ENCODE measurements around the gene LZTS2.
A peak's percentile ranks its signal among the peaks of the same experiment; 100 is the strongest.

LZTS2 gene

DNA sequence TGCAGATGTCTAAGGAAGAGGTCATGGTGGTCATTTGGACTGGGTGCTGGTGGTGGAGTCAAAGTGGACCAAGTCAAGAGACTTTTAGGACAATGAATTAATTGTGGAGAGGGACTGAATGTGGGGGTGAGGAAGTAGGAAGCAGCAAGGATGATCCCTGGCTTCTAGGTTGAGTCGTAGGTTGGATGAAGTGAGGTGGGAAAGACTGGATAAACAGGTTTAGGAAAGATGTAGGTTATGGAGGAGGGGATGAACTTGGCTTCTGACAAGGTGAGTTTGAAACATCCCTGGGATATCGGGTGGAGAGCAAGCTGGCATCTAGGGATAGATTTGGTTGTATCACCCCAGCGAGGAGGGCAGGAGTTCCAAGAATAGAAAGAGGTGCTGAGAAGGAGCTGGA, 22.7 kb upstream of the LZTS2 start:
- DNase-seq = no peak
- in situ Hi-C loops (cut with HindIII; ENCODE audit: low pct_ligation_motif_present, low pct_unique_long_range_greater_than_20kb, low sequenced_read_pairs) = no loop called here

- no peak for DNase-seq
- in situ Hi-C loops (cut with HindIII; ENCODE audit: low pct_ligation_motif_present, low pct_unique_long_range_greater_than_20kb, low sequenced_read_pairs) = no loop called here
Observed at GRCh38 chr10:100977436-100977835, 22.2 kb upstream of the LZTS2 start.

GRCh38 chr10:100978121-100978900, 21.3 kb upstream of the LZTS2 start:
- DNase-seq = no peak
- in situ Hi-C loops (cut with HindIII; ENCODE audit: low pct_ligation_motif_present, low pct_unique_long_range_greater_than_20kb, low sequenced_read_pairs) = no loop called here

- DNase-seq = no peak
- in situ Hi-C loops (cut with HindIII; ENCODE audit: low pct_ligation_motif_present, low pct_unique_long_range_greater_than_20kb, low sequenced_read_pairs) = no loop called here
Observed at GRCh38 chr10:100978901-100979195, 20.8 kb upstream of the LZTS2 start.

DNA sequence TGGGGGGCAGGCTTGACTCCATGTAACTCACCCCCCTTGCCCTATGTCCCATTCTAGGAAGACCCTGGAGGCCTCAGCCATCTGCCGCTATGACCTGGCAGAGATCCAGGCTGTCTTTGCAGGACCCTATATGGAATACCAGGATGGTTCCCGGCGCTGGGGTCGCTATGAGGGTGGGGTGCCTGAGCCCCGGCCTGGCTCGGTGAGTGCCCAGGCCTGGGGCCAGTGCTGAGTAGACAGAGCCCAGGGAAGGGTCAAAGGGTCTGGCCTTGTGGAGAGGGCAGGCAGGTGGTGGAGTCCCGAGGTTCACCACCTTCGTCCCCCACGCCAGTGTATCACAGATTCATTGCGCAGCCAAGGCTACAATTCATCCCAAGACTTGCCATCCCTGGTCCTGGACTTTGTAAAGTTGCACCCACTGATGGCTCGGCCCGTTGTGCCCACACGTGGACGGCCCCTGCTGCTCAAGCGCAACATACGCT, 19.8 kb upstream of the LZTS2 start:
- in situ Hi-C loops (cut with HindIII; ENCODE audit: low pct_ligation_motif_present, low pct_unique_long_range_greater_than_20kb, low sequenced_read_pairs) = no loop called here
- no peak for DNase-seq

- DNase-seq = no peak
- in situ Hi-C loops (cut with HindIII; ENCODE audit: low pct_ligation_motif_present, low pct_unique_long_range_greater_than_20kb, low sequenced_read_pairs) = no loop called here
Observed at GRCh38 chr10:100980311-100980710, 19.3 kb upstream of the LZTS2 start.

- in situ Hi-C loops (cut with HindIII; ENCODE audit: low pct_ligation_motif_present, low pct_unique_long_range_greater_than_20kb, low sequenced_read_pairs) = no loop called here
- DNase-seq = no peak
Observed at GRCh38 chr10:100980711-100981110, 18.9 kb upstream of the LZTS2 start.

DNA sequence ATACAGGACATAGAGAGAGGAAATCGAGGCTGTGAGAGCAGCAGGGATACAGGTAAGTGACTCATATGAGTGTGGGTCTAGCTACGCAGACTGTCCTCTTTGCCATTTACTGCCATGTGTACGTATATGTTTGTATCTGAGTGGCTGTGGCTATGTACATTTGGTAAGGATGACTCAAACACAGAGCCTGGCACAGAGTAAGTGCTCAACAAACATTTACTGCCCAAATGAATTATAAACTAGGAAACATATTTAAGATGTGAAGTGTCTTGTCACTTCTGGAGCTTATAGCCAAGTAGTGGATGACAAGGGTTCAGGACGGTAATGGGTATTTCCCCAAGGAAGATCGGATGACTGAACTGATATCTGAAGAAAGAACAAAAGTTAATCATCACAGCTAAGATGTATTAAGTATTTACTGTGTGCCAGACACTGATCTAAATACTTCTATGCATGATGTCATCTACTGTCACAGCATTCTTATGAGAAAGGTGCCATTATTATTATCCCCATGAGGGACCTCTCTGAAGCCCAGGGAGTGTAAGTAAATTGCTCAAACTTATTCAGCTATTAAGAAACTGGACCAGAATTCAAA, 18.3 kb upstream of the LZTS2 start:
- no peak for DNase-seq

GRCh38 chr10:100982916-100983830, 16.4 kb upstream of the LZTS2 start:
- DNase-seq = no peak
- in situ Hi-C loops (cut with HindIII; ENCODE audit: low pct_ligation_motif_present, low pct_unique_long_range_greater_than_20kb, low sequenced_read_pairs) = no loop called here

More for the DNA sequence above, 18.3 kb upstream of the LZTS2 start:
- in situ Hi-C loops (cut with HindIII; ENCODE audit: low pct_ligation_motif_present, low pct_unique_long_range_greater_than_20kb, low sequenced_read_pairs) = no loop called here

- in situ Hi-C loops (cut with HindIII; ENCODE audit: low pct_ligation_motif_present, low pct_unique_long_range_greater_than_20kb, low sequenced_read_pairs) = no loop called here
- DNase-seq = no peak
Observed at GRCh38 chr10:100983868-100984671, 15.5 kb upstream of the LZTS2 start.

- in situ Hi-C loops (cut with HindIII; ENCODE audit: low pct_ligation_motif_present, low pct_unique_long_range_greater_than_20kb, low sequenced_read_pairs) = no loop called here
Observed at GRCh38 chr10:100984672-100985177, 14.9 kb upstream of the LZTS2 start.

GRCh38 chr10:100985336-100985735, 14.3 kb upstream of the LZTS2 start:
- no peak for DNase-seq
- in situ Hi-C loops (cut with HindIII; ENCODE audit: low pct_ligation_motif_present, low pct_unique_long_range_greater_than_20kb, low sequenced_read_pairs) = no loop called here

More at GRCh38 chr10:100984672-100985177, 14.9 kb upstream of the LZTS2 start:
- no peak for DNase-seq

DNA sequence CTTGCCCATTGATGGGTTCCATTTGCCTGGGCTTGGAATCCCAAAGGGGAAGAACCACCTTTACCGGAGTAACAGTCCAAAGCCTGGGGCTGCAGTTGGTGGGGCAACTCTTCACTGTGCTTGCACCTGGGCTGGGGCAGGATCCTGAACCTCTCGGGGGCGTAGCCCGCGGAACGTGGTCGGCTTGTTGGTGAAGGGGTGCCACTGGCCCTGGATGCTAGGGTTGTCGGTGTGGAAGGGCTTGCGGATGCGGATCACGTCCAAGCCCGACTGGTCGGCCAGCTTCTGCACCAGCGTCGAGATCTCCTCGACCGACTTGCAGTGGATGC, 13.0 kb upstream of the LZTS2 start:
- in situ Hi-C loops (cut with HindIII; ENCODE audit: low pct_ligation_motif_present, low pct_unique_long_range_greater_than_20kb, low sequenced_read_pairs) = no loop called here
- DNase-seq = no peak

DNA sequence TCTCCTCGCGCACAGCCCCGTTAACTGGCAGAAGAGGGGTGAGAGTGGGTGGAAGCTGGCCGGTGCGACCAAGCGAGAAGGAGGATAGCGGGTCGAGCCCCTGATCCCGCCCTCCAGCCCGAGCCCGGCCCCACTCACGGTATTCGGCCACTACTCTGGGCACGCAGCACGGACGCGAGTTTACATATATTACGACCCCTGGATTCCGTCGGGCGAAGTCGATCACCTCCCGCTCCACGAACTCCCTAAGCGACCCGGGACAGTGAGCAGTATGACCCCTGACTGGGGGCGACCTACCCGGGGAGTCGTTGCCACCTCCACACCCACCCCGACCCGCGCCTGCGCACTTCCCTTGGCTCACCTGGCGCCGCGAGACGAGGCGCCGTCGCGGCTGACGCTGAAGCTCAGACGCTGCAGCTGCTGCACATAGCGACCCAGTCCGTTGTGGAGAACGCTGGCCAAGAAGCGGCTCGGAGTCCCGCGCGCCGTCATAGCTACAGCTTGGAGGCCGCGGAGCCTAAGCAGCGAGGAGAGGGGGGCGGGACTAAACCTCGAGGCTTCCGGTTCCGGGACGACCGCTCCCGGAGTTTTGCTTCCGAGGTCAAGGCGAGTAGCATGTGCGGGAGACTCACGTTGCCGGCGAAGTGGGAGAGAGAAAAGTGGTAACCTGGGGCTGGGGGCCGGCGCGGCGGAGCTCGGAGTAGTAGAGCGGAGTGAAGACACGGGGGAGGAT, 12.5 kb upstream of the LZTS2 start, which contains the start of the genes MRPL43 and TWNK:
Gene MRPL43 (minus strand): TSS at position 546 of the 733 bp plus-strand sequence. CDS start 54 bp downstream, at position 492.
Gene TWNK (plus strand): TSS at position 592 of the 733 bp plus-strand sequence. CDS start 668 bp downstream, outside the sequence.
- peak; percentile 84 for DNase-seq
- in situ Hi-C loops (cut with HindIII; ENCODE audit: low pct_ligation_motif_present, low pct_unique_long_range_greater_than_20kb, low sequenced_read_pairs) = no loop called here

GRCh38 chr10:100987685-100988049, 11.9 kb upstream of the LZTS2 start:
- in situ Hi-C loops (cut with HindIII; ENCODE audit: low pct_ligation_motif_present, low pct_unique_long_range_greater_than_20kb, low sequenced_read_pairs) = no loop called here

GRCh38 chr10:100988166-100988565, 11.4 kb upstream of the LZTS2 start:
- in situ Hi-C loops (cut with HindIII; ENCODE audit: low pct_ligation_motif_present, low pct_unique_long_range_greater_than_20kb, low sequenced_read_pairs) = no loop called here
- DNase-seq = no peak

More at GRCh38 chr10:100987685-100988049, 11.9 kb upstream of the LZTS2 start:
- DNase-seq = no peak

GRCh38 chr10:100989088-100989487, 10.5 kb upstream of the LZTS2 start:
- in situ Hi-C loops (cut with HindIII; ENCODE audit: low pct_ligation_motif_present, low pct_unique_long_range_greater_than_20kb, low sequenced_read_pairs) = no loop called here
- DNase-seq = no peak

Measured in ACHN (cell line).